CD4-positive, alpha-beta T cell (primary cell): ENCODE data around the gene ZNF444. TPM values are rescaled to one million over a fixed set of nuclear protein-coding genes. Genes with fewer than 3 reads are reported as not detected.

Source experiments
- ATAC-seq: fragments of 200-7000 bp; cut with Tn5 transposase; one replicate; pipeline ENCODE4 v1.10.0; 2022; ENCODE audit warnings: mild to moderate bottlenecking; ENCODE audit not compliant: poor library complexity
- CTCF ChIA-PET: fragments of 350-600 bp; sonication (Branson Sonifier 250); formaldehyde crosslinking; loops from one replicate; lab custom pipeline; 2021; ENCODE audit warnings: antibody characterized with exemption, inconsistent platforms; lab: Charles Lee
- POLR2A ChIA-PET: fragments of 350-600 bp; sonication (Branson Sonifier 250); formaldehyde crosslinking; loops from one replicate; lab custom pipeline; 2021; ENCODE audit warnings: antibody characterized with exemption, inconsistent platforms; lab: Charles Lee
- DNase-seq, 14 experiments: peaks; one replicate each; pipeline ENCODE4 v3.0.0-alpha.2; 2013 to 2020; ENCODE audit warnings: mixed read lengths in 2 of 14
- H3K27ac ChIP-seq, 2 donors: one replicate each; pipeline versions ENCODE4 v1.5.1 to v1.7.0; 2013; ENCODE audit warnings: low read length in 2 of 2, low read depth in 1 of 2, mild to moderate bottlenecking in 1 of 2
- H3K27me3 ChIP-seq, 2 experiments: 1 replicate in 1 of 2; 2 replicates in 1 of 2; pipeline versions ENCODE4 v1.6.1 to v1.7.0; 2013; ENCODE audit warnings: low read length in 2 of 2, control low read depth in 1 of 2, mild to moderate bottlenecking in 1 of 2, moderate library complexity in 1 of 2; ENCODE audit not compliant: insufficient read depth in 2 of 2, control insufficient read depth in 1 of 2
- H3K36me3 ChIP-seq: one replicate; pipeline ENCODE4 v1.6.1; 2013; ENCODE audit warnings: low read length, control low read depth; ENCODE audit not compliant: insufficient read depth
- H3K4me1 ChIP-seq: one replicate; pipeline ENCODE4 v1.6.1; 2013; ENCODE audit warnings: low read length, control low read depth; ENCODE audit not compliant: insufficient read depth
- H3K4me3 ChIP-seq: one replicate; pipeline ENCODE4 v1.5.1; 2013; ENCODE audit warnings: mild to moderate bottlenecking, low read length, moderate library complexity
- H3K9me3 ChIP-seq, 2 experiments: 1 replicate in 1 of 2; 2 replicates in 1 of 2; pipeline versions ENCODE4 v1.6.1 to v1.7.0; 2013; ENCODE audit warnings: low read length in 2 of 2, mild to moderate bottlenecking in 2 of 2, control low read depth in 1 of 2, moderate library complexity in 1 of 2; ENCODE audit not compliant: control insufficient read depth in 1 of 2, insufficient read depth in 1 of 2
- H3K27ac Mint-ChIP-seq: one replicate; pipeline ENCODE4 v1.8.0; 2020; ENCODE audit warnings: mixed read lengths
- H3K27me3 Mint-ChIP-seq: one replicate; pipeline ENCODE4 v1.8.0; 2021; ENCODE audit warnings: mixed read lengths
- H3K36me3 Mint-ChIP-seq: one replicate; pipeline ENCODE4 v1.8.0; 2021; ENCODE audit warnings: low read depth, mixed read lengths
- H3K4me1 Mint-ChIP-seq: one replicate; pipeline ENCODE4 v1.8.0; 2021; ENCODE audit warnings: low read depth, mixed read lengths
- H3K4me3 Mint-ChIP-seq: one replicate; pipeline ENCODE4 v1.8.0; 2020; ENCODE audit warnings: mild to moderate bottlenecking, mixed read lengths
- H3K9me3 Mint-ChIP-seq: one replicate; pipeline ENCODE4 v1.8.0; 2020; ENCODE audit warnings: mixed read lengths
- CTCF ChIP-seq: fragments of 200-600 bp; IDR thresholded peaks from one replicate; pipeline ENCODE4 v1.8.0; 2022; ENCODE audit warnings: antibody characterized with exemption, mild to moderate bottlenecking
- intact Hi-C, 2 experiments: fragments of 100-400 bp; cut with DNase I in 1 of 2; cut with micrococcal nuclease in 1 of 2; formaldehyde crosslinking; loops; one replicate each; pipeline versions ENCODE4 v1.15.1 to v1.9.0; 2023 to 2025; cut with DNase I, micrococcal nuclease
- polyA plus RNA-seq, 2 donors: library from polyadenylated mRNA; unstranded; fragments of 120-200 nt; gene quantifications; one replicate each; pipeline ENCODE4 v1.2.1, GENCODE V29; 2013
- total RNA-seq, 174 experiments: library from RNA in 2 of 174; stranded (reverse) in 2 of 174; gene quantifications; one replicate each; pipeline ENCODE4 v1.2.3 and lab custom pipeline; 2021 to 2026

The ZNF444 gene
- total RNA-seq (10 to 100 TPM; 13.5 TPM), total RNA-seq (lab: John Stamatoyannopoulos, UW) (6.6 to 50.3 (median 21.0) reads per million in 172 experiments)
- polyA plus RNA-seq (2013, experiment 1 of 2) = 21.3 TPM
- 25.2 TPM for polyA plus RNA-seq (2013, experiment 2 of 2)

- peaks cover 37% of the 10 kb centered on the region for H3K4me1 Mint-ChIP-seq
- CTCF ChIA-PET = interaction anchor here (0.6 to 1.2 kb wide), 2 partner anchors 36 to 169 kb away, joined by 3 to 4 read pairs; no protein-coding TSS in a partner anchor
Observed at GRCh38 chr19:56140583-56141416, at the start of gene ZNF444. Gene ZNF444, plus strand, starts transcription at chr19:56141287. Its CDS starts 5,625 bp downstream, at chr19:56146912.

GRCh38 chr19:56091751-56092546 is 49.1 kb upstream of the ZNF444 start:
- H3K9me3 Mint-ChIP-seq = no peaks in the 10 kb centered on the region
- H3K27me3 ChIP-seq = no peaks in the 10 kb centered on the region
- H3K4me3 ChIP-seq = no peak overlapping the region
- H3K27ac ChIP-seq = no peak overlapping the region
- POLR2A ChIA-PET = no interaction called here
- H3K9me3 ChIP-seq = no peaks in the 10 kb centered on the region
- intact Hi-C loops = no loop called here
- peaks cover 5% of the 10 kb centered on the region for H3K4me1 ChIP-seq
- peaks cover 6% of the 10 kb centered on the region for H3K4me1 Mint-ChIP-seq
- no peak overlapping the region for H3K27ac Mint-ChIP-seq
- H3K36me3 Mint-ChIP-seq = peaks cover 46% of the 10 kb centered on the region
- no peak for TF ChIP-seq CTCF
- H3K27me3 Mint-ChIP-seq = no peaks in the 10 kb centered on the region
- DNase-seq (peak in 4 of 14 experiments; percentile 8 to 57 (median 41)), ATAC-seq (no peak)
- H3K36me3 ChIP-seq = peaks cover 19% of the 10 kb centered on the region
- CTCF ChIA-PET = no interaction called here
- no peak overlapping the region for H3K4me3 Mint-ChIP-seq

More at GRCh38 chr19:56140583-56141416, at the start of gene ZNF444:
- H3K9me3 Mint-ChIP-seq = no peaks in the 10 kb centered on the region
- H3K36me3 ChIP-seq = peaks cover 4% of the 10 kb centered on the region
- H3K4me1 ChIP-seq = peaks cover 35% of the 10 kb centered on the region
- intact Hi-C loops = loop anchor here (1.0 to 10.0 kb wide), 5 partner anchors 19 to 454 kb away; partner anchors contain the start of genes ZNF787 (in 2 of the 2), ZSCAN5A (in 2 of the 2) and ZNF71 (in 1 of the 2)
- no peak for TF ChIP-seq CTCF
- POLR2A ChIA-PET = interaction anchor here (1.0 to 3.0 kb wide), 7 partner anchors 14 to 174 kb away, joined by 3 to 37 read pairs (median 8); partner anchors contain the start of genes ZNF787 and ZSCAN5A
- H3K4me3 ChIP-seq = peak within 1 kb of the TSS; percentile 70
- H3K4me3 Mint-ChIP-seq = peak within 1 kb of the TSS; percentile 96
- H3K27me3 Mint-ChIP-seq = no peaks in the 10 kb centered on the region
- DNase-seq (peak; percentile 98 to 100 (median 99)), ATAC-seq (peak; percentile 83)
- H3K27me3 ChIP-seq = no peaks in the 10 kb centered on the region
- peak within 1 kb of the TSS; percentile 74 to 78 for H3K27ac ChIP-seq
- no peaks in the 10 kb centered on the region for H3K9me3 ChIP-seq
- peak within 1 kb of the TSS; percentile 85 for H3K27ac Mint-ChIP-seq
- H3K36me3 Mint-ChIP-seq = peaks cover 11% of the 10 kb centered on the region
